SK-N-MC (cell line): Measurements from ENCODE around the gene LRRC4C.
"Not testable (repeated sequence)": the region's sequence is repeated elsewhere in the genome, so short reads cannot be mapped to it uniquely, and the experiment has no call there.

Source experiments
- DNase-seq: peaks from one replicate; pipeline ENCODE4 v3.0.0-alpha.2; 2011; ENCODE audit warnings: low read depth, low spot score
- H3K27ac ChIP-seq: fragments of 200-600 bp; sonication (generic); 2 replicates; pipeline ENCODE4 v1.5.1; 2016; ENCODE audit warnings: mixed run types
- H3K36me3 ChIP-seq: fragments of 200-600 bp; sonication (generic); 2 replicates; pipeline ENCODE4 v1.6.1; 2017; ENCODE audit warnings: antibody characterized with exemption, low read length, mixed read lengths; ENCODE audit not compliant: insufficient read depth
- H3K4me3 ChIP-seq: fragments of 200-600 bp; sonication (generic); 2 replicates; pipeline ENCODE4 v1.5.1; 2016
- H3K9ac ChIP-seq: fragments of 200-600 bp; sonication (generic); 2 replicates; pipeline ENCODE4 v1.8.0; 2017; ENCODE audit warnings: mixed run types, mixed read lengths; ENCODE audit not compliant: insufficient read length
- H3K9me3 ChIP-seq: fragments of 200-600 bp; sonication (generic); 2 replicates; pipeline ENCODE4 v1.6.1; 2017; ENCODE audit warnings: low read depth, mild to moderate bottlenecking, antibody characterized with exemption, low read length, moderate library complexity, mixed read lengths
- EZH2 ChIP-seq: fragments of 200-600 bp; sonication (generic); IDR thresholded peaks from one replicate; pipeline ENCODE4 v1.6.1; 2017; ENCODE audit warnings: antibody characterized with exemption
- FOXP2 ChIP-seq: optimal IDR thresholded peaks from 2 replicates; pipeline ENCODE3; 2011; ENCODE audit warnings: mild to moderate bottlenecking, moderate library complexity; ENCODE audit not compliant: insufficient read depth; ENCODE audit errors: extremely low read length, control extremely low read depth
- POLR2AphosphoS5 ChIP-seq: IDR thresholded peaks from 2 replicates; pipeline ENCODE4 v1.6.1; 2012; ENCODE audit warnings: mild to moderate bottlenecking, low read depth, low read length, borderline replicate concordance

The LRRC4C gene

GRCh38 chr11:40882301-40882700 lies 577.2 kb downstream of the LRRC4C start:
- Histone ChIP-seq H3K9me3 (no peaks in the 10 kb centered on the region), H3K9ac (no peak overlapping the region), H3K36me3 (no peaks in the 10 kb centered on the region), H3K27ac (no peak overlapping the region), H3K4me3 (no peak overlapping the region)
- DNase-seq, result no peak
- TF ChIP-seq EZH2, result no peak
- no peak for TF ChIP-seq FOXP2
- no peak for TF ChIP-seq POLR2AphosphoS5

GRCh38 chr11:40879911-40880310 lies 579.5 kb downstream of the LRRC4C start:
- DNase-seq, result no peak
- Histone ChIP-seq H3K36me3 (no peaks in the 10 kb centered on the region), H3K4me3 (no peak overlapping the region), H3K9ac (no peak overlapping the region), H3K9me3 (no peaks in the 10 kb centered on the region), H3K27ac (no peak overlapping the region)
- TF ChIP-seq FOXP2 (no peak), POLR2AphosphoS5 (no peak), EZH2 (no peak)

GRCh38 chr11:40877981-40878380 lies 581.5 kb downstream of the LRRC4C start:
- no peaks in the 10 kb centered on the region for H3K36me3 ChIP-seq
- no peak overlapping the region for H3K4me3 ChIP-seq
- no peak overlapping the region for H3K27ac ChIP-seq
- no peak overlapping the region for H3K9ac ChIP-seq
- H3K9me3 ChIP-seq, result no peaks in the 10 kb centered on the region
- DNase-seq, result no peak
- TF ChIP-seq POLR2AphosphoS5, result no peak
- no peak for TF ChIP-seq FOXP2

GRCh38 chr11:40877256-40877655 lies 582.2 kb downstream of the LRRC4C start:
- TF ChIP-seq POLR2AphosphoS5 (no peak), FOXP2 (no peak), EZH2 (no peak)
- no peak for DNase-seq
- Histone ChIP-seq H3K4me3 (no peak overlapping the region), H3K27ac (no peak overlapping the region), H3K36me3 (no peaks in the 10 kb centered on the region), H3K9ac (no peak overlapping the region), H3K9me3 (no peaks in the 10 kb centered on the region)

- H3K4me3 ChIP-seq, result no peak overlapping the region
- no peak overlapping the region for H3K9ac ChIP-seq
- TF ChIP-seq FOXP2 (no peak), EZH2 (no peak)
- peak; percentile 8 for DNase-seq
- no peaks in the 10 kb centered on the region for H3K9me3 ChIP-seq
- H3K27ac ChIP-seq, result peak overlapping the region; percentile 32; the same call in 1 of the 2 replicates
- H3K36me3 ChIP-seq, result no peaks in the 10 kb centered on the region
Measured at GRCh38 chr11:40867991-40868632, 591.3 kb downstream of the LRRC4C start.

- H3K4me3 ChIP-seq, H3K27ac ChIP-seq, H3K36me3 ChIP-seq, H3K9me3 ChIP-seq, DNase-seq, H3K9ac ChIP-seq: not testable (repeated sequence)
Measured at GRCh38 chr11:40857754-40858153, 601.7 kb downstream of the LRRC4C start.

- Histone ChIP-seq H3K9me3 (no peaks in the 10 kb centered on the region), H3K36me3 (no peaks in the 10 kb centered on the region), H3K27ac (no peak overlapping the region), H3K4me3 (no peak overlapping the region), H3K9ac (no peak overlapping the region)
- TF ChIP-seq EZH2, result no peak
- no peak for TF ChIP-seq FOXP2
- no peak for TF ChIP-seq POLR2AphosphoS5
- no peak for DNase-seq
Measured at GRCh38 chr11:40842750-40843339, 616.6 kb downstream of the LRRC4C start.

- H3K9ac ChIP-seq, result no peak overlapping the region
- no peak overlapping the region for H3K27ac ChIP-seq
- no peak overlapping the region for H3K4me3 ChIP-seq
- no peaks in the 10 kb centered on the region for H3K36me3 ChIP-seq
- no peaks in the 10 kb centered on the region for H3K9me3 ChIP-seq
- DNase-seq, result no peak
- TF ChIP-seq POLR2AphosphoS5, result no peak
- TF ChIP-seq FOXP2, result no peak
- TF ChIP-seq EZH2, result no peak
Measured at GRCh38 chr11:40841231-40841630, 618.2 kb downstream of the LRRC4C start.

- no peaks in the 10 kb centered on the region for H3K36me3 ChIP-seq
- TF ChIP-seq EZH2, result no peak
- TF ChIP-seq FOXP2, result no peak
- no peak for TF ChIP-seq POLR2AphosphoS5
- DNase-seq, result no peak
- H3K9ac ChIP-seq, result no peak overlapping the region
- no peak overlapping the region for H3K4me3 ChIP-seq
- H3K27ac ChIP-seq, result no peak overlapping the region
- H3K9me3 ChIP-seq, result no peaks in the 10 kb centered on the region
Measured at GRCh38 chr11:40838181-40838683, 621.2 kb downstream of the LRRC4C start.
